Caco-2 (cell line): ENCODE measurements around the gene THOP1. TPM values are rescaled to one million over a fixed set of nuclear protein-coding genes. Genes with fewer than 3 reads are reported as not detected.

Source experiments
- BruUV-seq: library from RNA; stranded (reverse); fragments of 400-500 nt; replicated peaks from 2 replicates; lab custom pipeline; 2021; lab: Mats Ljungman, UMichigan
- CTCF ChIA-PET: fragments of 300-600 bp; sonication (Branson Sonifier 250); formaldehyde crosslinking; loops from one replicate; lab custom pipeline; 2022; ENCODE audit warnings: antibody characterized with exemption; lab: Charles Lee
- POLR2A ChIA-PET: fragments of 300-600 bp; sonication (Branson Sonifier 250); formaldehyde crosslinking; loops from one replicate; lab custom pipeline; 2022; ENCODE audit warnings: antibody characterized with exemption; lab: Charles Lee
- DNase-seq, 2 experiments: peaks; one replicate each; pipeline versions ENCODE4 v3.0.0 to v3.0.0-alpha.2; 2020 to 2022
- H3K27me3 ChIP-seq: replicated peaks from 2 replicates; pipeline ENCODE4 v1.6.0; 2011; ENCODE audit warnings: low read length; ENCODE audit not compliant: control insufficient read depth, insufficient read depth
- H3K36me3 ChIP-seq: 2 replicates; pipeline ENCODE4 v1.5.1; 2011; ENCODE audit warnings: low read length; ENCODE audit not compliant: control insufficient read depth, insufficient read depth
- H3K4me1 ChIP-seq: fragments of 250-450 bp; sonication (Bioruptor Pico); 2 replicates; pipeline ENCODE4 v1.5.1; 2020; ENCODE audit warnings: mild to moderate bottlenecking
- H3K4me3 ChIP-seq: 2 replicates; pipeline ENCODE4 v1.5.1; 2011; ENCODE audit warnings: low read depth, mild to moderate bottlenecking, control low read depth, low read length
- H3K9me3 ChIP-seq: fragments of 250-450 bp; sonication (Bioruptor Pico); 2 replicates; pipeline ENCODE4 v1.5.1; 2020; ENCODE audit warnings: mild to moderate bottlenecking, moderate library complexity
- H3K27ac Mint-ChIP-seq: one replicate; pipeline ENCODE4 v1.8.0; 2022; ENCODE audit warnings: mixed read lengths; ENCODE audit not compliant: unreplicated experiment
- H3K27me3 Mint-ChIP-seq: one replicate; pipeline ENCODE4 v1.8.0; 2022; ENCODE audit warnings: mixed read lengths; ENCODE audit not compliant: insufficient read depth, unreplicated experiment
- H3K36me3 Mint-ChIP-seq: one replicate; pipeline ENCODE4 v1.8.0; 2022; ENCODE audit warnings: mild to moderate bottlenecking, mixed read lengths; ENCODE audit not compliant: insufficient read depth, unreplicated experiment
- H3K4me1 Mint-ChIP-seq: one replicate; pipeline ENCODE4 v1.8.0; 2022; ENCODE audit warnings: low read depth, mixed read lengths; ENCODE audit not compliant: unreplicated experiment
- H3K4me3 Mint-ChIP-seq: one replicate; pipeline ENCODE4 v1.8.0; 2022; ENCODE audit warnings: mild to moderate bottlenecking, moderate library complexity, mixed read lengths; ENCODE audit not compliant: unreplicated experiment
- H3K9me3 Mint-ChIP-seq: one replicate; pipeline ENCODE4 v1.8.0; 2022; ENCODE audit warnings: mixed read lengths; ENCODE audit not compliant: unreplicated experiment
- CTCF ChIP-seq, 2 experiments: fragments of 200-600 bp in 1 of 2; IDR thresholded peaks; 1 replicate in 1 of 2; 2 replicates in 1 of 2; pipeline versions ENCODE4 v1.5.1 to v1.8.0; 2011 to 2022; ENCODE audit warnings: antibody characterized with exemption in 1 of 2, control low read depth in 1 of 2, inconsistent platforms in 1 of 2, low read depth in 1 of 2, low read length in 1 of 2, mild to moderate bottlenecking in 1 of 2, moderate library complexity in 1 of 2; ENCODE audit not compliant: insufficient read depth in 1 of 2, severe bottlenecking in 1 of 2, unreplicated experiment in 1 of 2
- intact Hi-C: fragments of 100-400 bp; cut with micrococcal nuclease; formaldehyde crosslinking; loops from one replicate; pipeline ENCODE4 v1.10.0; 2022; ENCODE audit not compliant: unreplicated experiment
- total RNA-seq: library from RNA; stranded (reverse); gene quantifications from 2 replicates; pipeline ENCODE4 v1.2.3, GENCODE V29; 2022

THOP1 gene
- total RNA-seq, 1 experiment from 2014 or later, result 118 TPM

GRCh38 chr19:2787115-2787514 lies 1.8 kb downstream of the THOP1 start:
- ChIA-PET CTCF (no interaction called here), POLR2A (no interaction called here)
- no peaks in the 10 kb centered on the region for H3K27me3 Mint-ChIP-seq
- TF ChIP-seq CTCF (IDR thresholded peaks at IDR 0.05; ENCODE audit: insufficient read depth in 1 of 2, low read depth in 1 of 2, low read length in 1 of 2, severe bottlenecking in 1 of 2, unreplicated experiment in 1 of 2), result no peak
- no peak for DNase-seq
- peaks cover 57% of the 10 kb centered on the region for H3K36me3 Mint-ChIP-seq
- no TSS peak for BruUV-seq
- intact Hi-C loops, result no loop called here
- H3K27ac Mint-ChIP-seq, result no peak overlapping the region
- no peak overlapping the region for H3K4me3 ChIP-seq
- peaks cover 3% of the 10 kb centered on the region for H3K4me1 ChIP-seq
- no peaks in the 10 kb centered on the region for H3K9me3 Mint-ChIP-seq
- no peaks in the 10 kb centered on the region for H3K9me3 ChIP-seq
- peaks cover 6% of the 10 kb centered on the region for H3K4me1 Mint-ChIP-seq
- no peaks in the 10 kb centered on the region; the same call in 1 of the 2 replicates for H3K36me3 ChIP-seq
- H3K4me3 Mint-ChIP-seq, result peak overlapping the region; percentile 87
- H3K27me3 ChIP-seq, result no peaks in the 10 kb centered on the region

- peaks cover 54% of the 10 kb centered on the region for H3K36me3 Mint-ChIP-seq
Observed at GRCh38 chr19:2788237-2788636, 2.9 kb downstream of the THOP1 start.

GRCh38 chr19:2790194-2790556 lies 4.9 kb downstream of the THOP1 start:
- TF ChIP-seq CTCF (IDR thresholded peaks at IDR 0.05; ENCODE audit: insufficient read depth in 1 of 2, low read depth in 1 of 2, low read length in 1 of 2, severe bottlenecking in 1 of 2, unreplicated experiment in 1 of 2), result no peak
- BruUV-seq, result no TSS peak
- ChIA-PET POLR2A (no interaction called here), CTCF (no interaction called here)
- peaks cover 64% of the 10 kb centered on the region for H3K36me3 Mint-ChIP-seq
- Histone ChIP-seq H3K36me3 (no peaks in the 10 kb centered on the region; the same call in 1 of the 2 replicates), H3K9me3 (no peaks in the 10 kb centered on the region), H3K4me1 (no peaks in the 10 kb centered on the region), H3K27me3 (no peaks in the 10 kb centered on the region), H3K4me3 (no peak overlapping the region)
- no peaks in the 10 kb centered on the region for H3K4me1 Mint-ChIP-seq
- H3K4me3 Mint-ChIP-seq, result no peak overlapping the region
- DNase-seq, result no peak
- H3K27me3 Mint-ChIP-seq, result no peaks in the 10 kb centered on the region
- no peak overlapping the region for H3K27ac Mint-ChIP-seq
- H3K9me3 Mint-ChIP-seq, result no peaks in the 10 kb centered on the region
- intact Hi-C loops, result no loop called here

More at GRCh38 chr19:2788237-2788636, 2.9 kb downstream of the THOP1 start:
- ChIA-PET POLR2A (no interaction called here), CTCF (no interaction called here)
- TF ChIP-seq CTCF (IDR thresholded peaks at IDR 0.05; ENCODE audit: insufficient read depth in 1 of 2, low read depth in 1 of 2, low read length in 1 of 2, severe bottlenecking in 1 of 2, unreplicated experiment in 1 of 2), result no peak
- BruUV-seq, result no TSS peak
- no peaks in the 10 kb centered on the region; the same call in 1 of the 2 replicates for H3K4me1 ChIP-seq
- peaks cover 6% of the 10 kb centered on the region for H3K4me1 Mint-ChIP-seq
- H3K9me3 Mint-ChIP-seq, result no peaks in the 10 kb centered on the region
- H3K9me3 ChIP-seq, result no peaks in the 10 kb centered on the region
- no peaks in the 10 kb centered on the region for H3K27me3 ChIP-seq
- H3K4me3 Mint-ChIP-seq, result peak overlapping the region; percentile 33
- no peak overlapping the region for H3K27ac Mint-ChIP-seq
- no peaks in the 10 kb centered on the region for H3K27me3 Mint-ChIP-seq
- no peaks in the 10 kb centered on the region; the same call in 1 of the 2 replicates for H3K36me3 ChIP-seq
- no peak for DNase-seq
- intact Hi-C loops, result no loop called here
- no peak overlapping the region for H3K4me3 ChIP-seq
